ENCODE results near the gene PFDN1.

The PFDN1 gene

GRCh38 chr5:140250386-140250785 is 52.5 kb downstream of the PFDN1 start:
- H3K9ac ChIP-seq (ENCODE audit: low read length), result no peak overlapping the region
- H3K56ac ChIP-seq (ENCODE audit: low read length), result no peak overlapping the region
- no peak overlapping the region for H2BK120ac ChIP-seq (ENCODE audit: low read depth, low read length)
- H3K36me3 ChIP-seq (ENCODE audit: control insufficient read depth, insufficient read depth, low read length), result no peaks in the 10 kb centered on the region
- no peak overlapping the region for H3K4ac ChIP-seq (ENCODE audit: low read depth, low read length)
- no peak overlapping the region for H4K8ac ChIP-seq (ENCODE audit: low read depth, low read length)
- H3K23ac ChIP-seq (ENCODE audit: low read length), result no peak overlapping the region
- peaks cover 14% of the 10 kb centered on the region for H3K79me1 ChIP-seq (ENCODE audit: low read length)
- no peak overlapping the region for H3K4me3 ChIP-seq (ENCODE audit: low read length)
- no peak overlapping the region for H2BK5ac ChIP-seq (ENCODE audit: low read length)
- WGBS (ENCODE audit: extremely low coverage, insufficient coverage, low lambda C conversion rate), result no CpG with 5 or more reads among the region's 6 CpGs
- no peak for DNase-seq
- no peak overlapping the region for H3K4me2 ChIP-seq (ENCODE audit: low read length)
- no peak overlapping the region for H4K5ac ChIP-seq (ENCODE audit: low read length)
- H3K27me3 ChIP-seq (ENCODE audit: insufficient read depth, low read length, poor library complexity), result no peaks in the 10 kb centered on the region
- no peak overlapping the region for H3K18ac ChIP-seq (ENCODE audit: low read length)
- H3K27ac ChIP-seq (ENCODE audit: low read depth, low read length), result no peak overlapping the region
- no peak overlapping the region for H2AK5ac ChIP-seq (ENCODE audit: low read length)
- no peak overlapping the region for H2BK15ac ChIP-seq (replicated peaks; ENCODE audit: low read depth)
- no peaks in the 10 kb centered on the region for H3K4me1 ChIP-seq (ENCODE audit: control insufficient read depth, low read depth, low read length)
- H3K79me2 ChIP-seq (ENCODE audit: control insufficient read depth, insufficient read depth, low read length), result peaks cover 8% of the 10 kb centered on the region

- no peaks in the 10 kb centered on the region for H3K36me3 ChIP-seq (ENCODE audit: control insufficient read depth, insufficient read depth, low read length)
- no CpG with 5 or more reads among the region's 5 CpGs for WGBS (ENCODE audit: extremely low coverage, insufficient coverage, low lambda C conversion rate)
- H3K4me2 ChIP-seq (ENCODE audit: low read length), result no peak overlapping the region
- DNase-seq, result no peak
- H3K4me3 ChIP-seq (ENCODE audit: low read length), result no peak overlapping the region
- no peak overlapping the region for H3K56ac ChIP-seq (ENCODE audit: low read length)
- no peak overlapping the region for H3K18ac ChIP-seq (ENCODE audit: low read length)
- no peak overlapping the region for H3K23ac ChIP-seq (ENCODE audit: low read length)
- no peak overlapping the region for H2BK15ac ChIP-seq (replicated peaks; ENCODE audit: low read depth)
- H3K4me1 ChIP-seq (ENCODE audit: control insufficient read depth, low read depth, low read length), result peaks cover 2% of the 10 kb centered on the region
- no peak overlapping the region for H2AK5ac ChIP-seq (ENCODE audit: low read length)
- no peak overlapping the region for H2BK120ac ChIP-seq (ENCODE audit: low read depth, low read length)
- H4K8ac ChIP-seq (ENCODE audit: low read depth, low read length), result no peak overlapping the region
- no peaks in the 10 kb centered on the region for H3K27me3 ChIP-seq (ENCODE audit: insufficient read depth, low read length, poor library complexity)
- H3K79me1 ChIP-seq (ENCODE audit: low read length), result peaks cover 11% of the 10 kb centered on the region
- peaks cover 8% of the 10 kb centered on the region for H3K79me2 ChIP-seq (ENCODE audit: control insufficient read depth, insufficient read depth, low read length)
- H3K9ac ChIP-seq (ENCODE audit: low read length), result no peak overlapping the region
- H3K27ac ChIP-seq (ENCODE audit: low read depth, low read length), result no peak overlapping the region
- no peak overlapping the region for H3K4ac ChIP-seq (ENCODE audit: low read depth, low read length)
- no peak overlapping the region for H4K5ac ChIP-seq (ENCODE audit: low read length)
- no peak overlapping the region for H2BK5ac ChIP-seq (ENCODE audit: low read length)
Observed at GRCh38 chr5:140249536-140249935, 53.4 kb downstream of the PFDN1 start.

GRCh38 chr5:140248414-140248813 is 54.5 kb downstream of the PFDN1 start:
- Histone ChIP-seq H2AK5ac (ENCODE audit: low read length) (no peak overlapping the region), H3K4me2 (ENCODE audit: low read length) (no peak overlapping the region), H3K36me3 (ENCODE audit: control insufficient read depth, insufficient read depth, low read length) (no peaks in the 10 kb centered on the region), H3K4me1 (ENCODE audit: control insufficient read depth, low read depth, low read length) (peaks cover 2% of the 10 kb centered on the region), H3K4me3 (ENCODE audit: low read length) (no peak overlapping the region), H3K27ac (ENCODE audit: low read depth, low read length) (no peak overlapping the region), H2BK120ac (ENCODE audit: low read depth, low read length) (no peak overlapping the region), H4K5ac (ENCODE audit: low read length) (no peak overlapping the region), H4K8ac (ENCODE audit: low read depth, low read length) (no peak overlapping the region), H3K27me3 (ENCODE audit: insufficient read depth, low read length, poor library complexity) (no peaks in the 10 kb centered on the region), H3K23ac (ENCODE audit: low read length) (no peak overlapping the region), H3K56ac (ENCODE audit: low read length) (no peak overlapping the region), H3K9ac (ENCODE audit: low read length) (no peak overlapping the region), H3K79me2 (ENCODE audit: control insufficient read depth, insufficient read depth, low read length) (peaks cover 7% of the 10 kb centered on the region), H3K18ac (ENCODE audit: low read length) (no peak overlapping the region), H2BK15ac (replicated peaks; ENCODE audit: low read depth) (no peak overlapping the region), H3K79me1 (ENCODE audit: low read length) (peaks cover 6% of the 10 kb centered on the region), H2BK5ac (ENCODE audit: low read length) (no peak overlapping the region), H3K4ac (ENCODE audit: low read depth, low read length) (no peak overlapping the region)
- no CpG with 5 or more reads among the region's 3 CpGs for WGBS (ENCODE audit: extremely low coverage, insufficient coverage, low lambda C conversion rate)
- no peak for DNase-seq

GRCh38 chr5:140246378-140247122 is 56.4 kb downstream of the PFDN1 start:
- Histone ChIP-seq H2AK5ac (ENCODE audit: low read length) (no peak overlapping the region), H3K4me1 (ENCODE audit: control insufficient read depth, low read depth, low read length) (peaks cover 2% of the 10 kb centered on the region), H2BK5ac (ENCODE audit: low read length) (no peak overlapping the region), H3K4me2 (ENCODE audit: low read length) (no peak overlapping the region), H3K36me3 (ENCODE audit: control insufficient read depth, insufficient read depth, low read length) (no peaks in the 10 kb centered on the region), H3K4ac (ENCODE audit: low read depth, low read length) (no peak overlapping the region), H3K18ac (ENCODE audit: low read length) (no peak overlapping the region), H3K27ac (ENCODE audit: low read depth, low read length) (peak overlapping the region; percentile 18), H3K23ac (ENCODE audit: low read length) (no peak overlapping the region), H3K4me3 (ENCODE audit: low read length) (no peak overlapping the region), H3K9ac (ENCODE audit: low read length) (no peak overlapping the region), H2BK120ac (ENCODE audit: low read depth, low read length) (no peak overlapping the region), H3K79me1 (ENCODE audit: low read length) (no peaks in the 10 kb centered on the region), H4K8ac (ENCODE audit: low read depth, low read length) (no peak overlapping the region), H3K79me2 (ENCODE audit: control insufficient read depth, insufficient read depth, low read length) (peaks cover 4% of the 10 kb centered on the region), H3K56ac (ENCODE audit: low read length) (peak overlapping the region; percentile 35), H4K5ac (ENCODE audit: low read length) (no peak overlapping the region), H3K27me3 (ENCODE audit: insufficient read depth, low read length, poor library complexity) (no peaks in the 10 kb centered on the region), H2BK15ac (replicated peaks; ENCODE audit: low read depth) (no peak overlapping the region)
- no CpG with 5 or more reads among the region's 8 CpGs for WGBS (ENCODE audit: extremely low coverage, insufficient coverage, low lambda C conversion rate)
- no peak for DNase-seq

- no peak for DNase-seq
- peak overlapping the region; percentile 13 for H3K27ac ChIP-seq (ENCODE audit: low read depth, low read length)
- no peak overlapping the region for H3K4me3 ChIP-seq (ENCODE audit: low read length)
- no peak overlapping the region for H3K9ac ChIP-seq (ENCODE audit: low read length)
- no peak overlapping the region for H4K5ac ChIP-seq (ENCODE audit: low read length)
- H3K18ac ChIP-seq (ENCODE audit: low read length), result no peak overlapping the region
- no peak overlapping the region for H2BK15ac ChIP-seq (replicated peaks; ENCODE audit: low read depth)
- H3K4me1 ChIP-seq (ENCODE audit: control insufficient read depth, low read depth, low read length), result peaks cover 2% of the 10 kb centered on the region
- H3K4me2 ChIP-seq (ENCODE audit: low read length), result no peak overlapping the region
- H3K56ac ChIP-seq (ENCODE audit: low read length), result no peak overlapping the region
- H2AK5ac ChIP-seq (ENCODE audit: low read length), result no peak overlapping the region
- H3K27me3 ChIP-seq (ENCODE audit: insufficient read depth, low read length, poor library complexity), result no peaks in the 10 kb centered on the region
- H3K79me1 ChIP-seq (ENCODE audit: low read length), result no peaks in the 10 kb centered on the region
- no peak overlapping the region for H3K4ac ChIP-seq (ENCODE audit: low read depth, low read length)
- no CpG with 5 or more reads among the region's 7 CpGs for WGBS (ENCODE audit: extremely low coverage, insufficient coverage, low lambda C conversion rate)
- no peak overlapping the region for H2BK5ac ChIP-seq (ENCODE audit: low read length)
- peaks cover 4% of the 10 kb centered on the region for H3K79me2 ChIP-seq (ENCODE audit: control insufficient read depth, insufficient read depth, low read length)
- H2BK120ac ChIP-seq (ENCODE audit: low read depth, low read length), result no peak overlapping the region
- no peak overlapping the region for H3K23ac ChIP-seq (ENCODE audit: low read length)
- H3K36me3 ChIP-seq (ENCODE audit: control insufficient read depth, insufficient read depth, low read length), result no peaks in the 10 kb centered on the region
- no peak overlapping the region for H4K8ac ChIP-seq (ENCODE audit: low read depth, low read length)
Observed at GRCh38 chr5:140245926-140246325, 57.0 kb downstream of the PFDN1 start.

GRCh38 chr5:140245341-140245740 is 57.6 kb downstream of the PFDN1 start:
- H3K18ac ChIP-seq (ENCODE audit: low read length), result no peak overlapping the region
- no peaks in the 10 kb centered on the region for H3K79me1 ChIP-seq (ENCODE audit: low read length)
- no peak overlapping the region for H3K23ac ChIP-seq (ENCODE audit: low read length)
- no peak overlapping the region for H2BK15ac ChIP-seq (replicated peaks; ENCODE audit: low read depth)
- H2AK5ac ChIP-seq (ENCODE audit: low read length), result no peak overlapping the region
- H2BK5ac ChIP-seq (ENCODE audit: low read length), result no peak overlapping the region
- H3K9ac ChIP-seq (ENCODE audit: low read length), result no peak overlapping the region
- no peak overlapping the region for H3K56ac ChIP-seq (ENCODE audit: low read length)
- no peak overlapping the region for H4K8ac ChIP-seq (ENCODE audit: low read depth, low read length)
- H2BK120ac ChIP-seq (ENCODE audit: low read depth, low read length), result no peak overlapping the region
- peaks cover 2% of the 10 kb centered on the region for H3K4me1 ChIP-seq (ENCODE audit: control insufficient read depth, low read depth, low read length)
- peaks cover 3% of the 10 kb centered on the region for H3K79me2 ChIP-seq (ENCODE audit: control insufficient read depth, insufficient read depth, low read length)
- H3K27ac ChIP-seq (ENCODE audit: low read depth, low read length), result no peak overlapping the region
- WGBS (ENCODE audit: extremely low coverage, insufficient coverage, low lambda C conversion rate), result no CpG with 5 or more reads among the region's 5 CpGs
- no peaks in the 10 kb centered on the region for H3K27me3 ChIP-seq (ENCODE audit: insufficient read depth, low read length, poor library complexity)
- H3K4ac ChIP-seq (ENCODE audit: low read depth, low read length), result no peak overlapping the region
- no peak overlapping the region for H3K4me3 ChIP-seq (ENCODE audit: low read length)
- H3K4me2 ChIP-seq (ENCODE audit: low read length), result no peak overlapping the region
- H3K36me3 ChIP-seq (ENCODE audit: control insufficient read depth, insufficient read depth, low read length), result no peaks in the 10 kb centered on the region
- no peak for DNase-seq
- no peak overlapping the region for H4K5ac ChIP-seq (ENCODE audit: low read length)

Measured in mesendoderm (in vitro differentiated cells).